Subcutaneous abdominal adipose tissue (tissue), 5 donors: ENCODE results near the gene C6orf52.
"Not testable (repeated sequence)": the region's sequence is repeated elsewhere in the genome, so short reads cannot be mapped to it uniquely, and the experiment has no call there.

Experiments used
- H3K27ac ChIP-seq: one replicate; pipeline ENCODE4 v1.7.0; 2013; ENCODE audit warnings: low read depth, mild to moderate bottlenecking, inconsistent platforms, low read length, moderate library complexity
- H3K27me3 ChIP-seq, 5 donors: one replicate each; pipeline ENCODE4 v1.7.0; 2013; ENCODE audit warnings: low read length in 5 of 5, inconsistent platforms in 1 of 5; ENCODE audit not compliant: control insufficient read depth in 5 of 5, insufficient read depth in 4 of 5
- H3K36me3 ChIP-seq, 5 donors: one replicate each; pipeline ENCODE4 v1.7.0; 2013; ENCODE audit warnings: low read length in 5 of 5; ENCODE audit not compliant: control insufficient read depth in 5 of 5, insufficient read depth in 5 of 5
- H3K4me1 ChIP-seq, 5 donors: one replicate each; pipeline ENCODE4 v1.7.0; 2013; ENCODE audit warnings: low read length in 5 of 5, mild to moderate bottlenecking in 3 of 5, moderate library complexity in 1 of 5; ENCODE audit not compliant: control insufficient read depth in 5 of 5, insufficient read depth in 5 of 5
- H3K4me3 ChIP-seq, 5 donors: one replicate each; pipeline ENCODE4 v1.7.0; 2013; ENCODE audit warnings: low read length in 5 of 5, low read depth in 1 of 5
- H3K9ac ChIP-seq, 5 donors: one replicate each; pipeline ENCODE4 v1.7.0; 2013; ENCODE audit warnings: low read length in 5 of 5, mild to moderate bottlenecking in 4 of 5, moderate library complexity in 3 of 5
- H3K9me3 ChIP-seq, 5 donors: one replicate each; pipeline ENCODE4 v1.7.0; 2013; ENCODE audit warnings: low read length in 5 of 5; ENCODE audit not compliant: control insufficient read depth in 5 of 5
- donor health status: healthy.
- donor health status: healthy.
- donor health status: healthy.
- donor health status: healthy.
- donor health status: healthy.

Gene C6orf52

GRCh38 chr6:10684618-10685017 lies 9.8 kb downstream of the C6orf52 start:
- no peak overlapping the region for H3K9ac ChIP-seq
- H3K27ac ChIP-seq = no peak overlapping the region
- H3K36me3 ChIP-seq = no peaks in the 10 kb centered on the region
- no peaks in the 10 kb centered on the region for H3K9me3 ChIP-seq
- no peak overlapping the region for H3K4me3 ChIP-seq
- no peaks in the 10 kb centered on the region for H3K4me1 ChIP-seq
- peaks cover 0 to 8% (median 3%) of the 10 kb centered on the region in 5 donors for H3K27me3 ChIP-seq

- Histone ChIP-seq H3K9ac (no peak overlapping the region), H3K4me3 (no peak overlapping the region), H3K27ac (no peak overlapping the region), H3K4me1 (no peaks in the 10 kb centered on the region), H3K9me3 (no peaks in the 10 kb centered on the region), H3K27me3 (peaks cover 0 to 8% (median 3%) of the 10 kb centered on the region in 5 donors), H3K36me3 (no peaks in the 10 kb centered on the region)
Observed at GRCh38 chr6:10682355-10682988, 11.9 kb downstream of the C6orf52 start.

- Histone ChIP-seq H3K4me1 (no peaks in the 10 kb centered on the region), H3K27ac (no peak overlapping the region), H3K36me3 (no peaks in the 10 kb centered on the region), H3K4me3 (no peak overlapping the region), H3K27me3 (peaks cover 0 to 6% (median 3%) of the 10 kb centered on the region in 5 donors), H3K9ac (no peak overlapping the region), H3K9me3 (no peaks in the 10 kb centered on the region)
Observed at GRCh38 chr6:10681795-10682194, 12.6 kb downstream of the C6orf52 start.

GRCh38 chr6:10678456-10678855 lies 16.0 kb downstream of the C6orf52 start:
- no peaks in the 10 kb centered on the region for H3K9me3 ChIP-seq
- H3K27ac ChIP-seq = no peak overlapping the region
- H3K9ac ChIP-seq = no peak overlapping the region
- no peaks in the 10 kb centered on the region for H3K4me1 ChIP-seq
- H3K27me3 ChIP-seq = no peaks in the 10 kb centered on the region
- no peak overlapping the region for H3K4me3 ChIP-seq
- H3K36me3 ChIP-seq = no peaks in the 10 kb centered on the region

- no peak overlapping the region for H3K4me3 ChIP-seq
- H3K36me3 ChIP-seq = no peaks in the 10 kb centered on the region
- no peak overlapping the region for H3K27ac ChIP-seq
- no peaks in the 10 kb centered on the region for H3K27me3 ChIP-seq
- no peak overlapping the region for H3K9ac ChIP-seq
- H3K4me1 ChIP-seq = no peaks in the 10 kb centered on the region
- no peaks in the 10 kb centered on the region for H3K9me3 ChIP-seq
Observed at GRCh38 chr6:10676403-10676802, 18.0 kb downstream of the C6orf52 start.

GRCh38 chr6:10668126-10668917 lies 26.1 kb downstream of the C6orf52 start:
- Histone ChIP-seq H3K4me1 (no peaks in the 10 kb centered on the region), H3K4me3 (no peak overlapping the region), H3K9ac (no peak overlapping the region), H3K27ac (no peak overlapping the region), H3K9me3 (no peaks in the 10 kb centered on the region), H3K27me3 (peaks cover 0 to 3% (median 0%) of the 10 kb centered on the region in 5 donors), H3K36me3 (no peaks in the 10 kb centered on the region)

- not testable (repeated sequence) for H3K27ac ChIP-seq, H3K36me3 ChIP-seq, H3K9me3 ChIP-seq, H3K9ac ChIP-seq, H3K4me3 ChIP-seq, H3K27me3 ChIP-seq, H3K4me1 ChIP-seq
Observed at GRCh38 chr6:10665595-10665994, 28.8 kb downstream of the C6orf52 start.

GRCh38 chr6:10662742-10663141 lies 31.7 kb downstream of the C6orf52 start:
- no peaks in the 10 kb centered on the region for H3K4me1 ChIP-seq
- H3K4me3 ChIP-seq = no peak overlapping the region
- no peaks in the 10 kb centered on the region for H3K27me3 ChIP-seq
- H3K27ac ChIP-seq = no peak overlapping the region
- no peaks in the 10 kb centered on the region for H3K9me3 ChIP-seq
- no peak overlapping the region for H3K9ac ChIP-seq
- H3K36me3 ChIP-seq = no peaks in the 10 kb centered on the region

- no peaks in the 10 kb centered on the region for H3K36me3 ChIP-seq
- no peaks in the 10 kb centered on the region for H3K9me3 ChIP-seq
- no peaks in the 10 kb centered on the region for H3K27me3 ChIP-seq
- H3K9ac ChIP-seq = no peak overlapping the region
- H3K4me3 ChIP-seq = no peak overlapping the region
- no peaks in the 10 kb centered on the region for H3K4me1 ChIP-seq
- no peak overlapping the region for H3K27ac ChIP-seq
Observed at GRCh38 chr6:10662207-10662606, 32.2 kb downstream of the C6orf52 start.

GRCh38 chr6:10660431-10661191 lies 33.8 kb downstream of the C6orf52 start:
- not testable (repeated sequence) for H3K27me3 ChIP-seq, H3K36me3 ChIP-seq, H3K27ac ChIP-seq, H3K9ac ChIP-seq, H3K4me1 ChIP-seq, H3K9me3 ChIP-seq
- peak overlapping the region in 1 of 5 donors; percentile 37 for H3K4me3 ChIP-seq
